Pericardium fibroblast (primary cell): ENCODE measurements around the gene HSF2. TPM values are rescaled to one million over a fixed set of nuclear protein-coding genes. Genes with fewer than 3 reads are reported as not detected.

Experiments used
- total RNA-seq: library from RNA; depleted of rRNA; stranded (reverse); fragments of >200 nt; gene quantifications from 2 replicates; pipeline ENCODE4 v1.2.3, GENCODE V29; 2015

The HSF2 gene, protein sequence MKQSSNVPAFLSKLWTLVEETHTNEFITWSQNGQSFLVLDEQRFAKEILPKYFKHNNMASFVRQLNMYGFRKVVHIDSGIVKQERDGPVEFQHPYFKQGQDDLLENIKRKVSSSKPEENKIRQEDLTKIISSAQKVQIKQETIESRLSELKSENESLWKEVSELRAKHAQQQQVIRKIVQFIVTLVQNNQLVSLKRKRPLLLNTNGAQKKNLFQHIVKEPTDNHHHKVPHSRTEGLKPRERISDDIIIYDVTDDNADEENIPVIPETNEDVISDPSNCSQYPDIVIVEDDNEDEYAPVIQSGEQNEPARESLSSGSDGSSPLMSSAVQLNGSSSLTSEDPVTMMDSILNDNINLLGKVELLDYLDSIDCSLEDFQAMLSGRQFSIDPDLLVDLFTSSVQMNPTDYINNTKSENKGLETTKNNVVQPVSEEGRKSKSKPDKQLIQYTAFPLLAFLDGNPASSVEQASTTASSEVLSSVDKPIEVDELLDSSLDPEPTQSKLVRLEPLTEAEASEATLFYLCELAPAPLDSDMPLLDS
- 5.5 and 9.7 TPM in 2 replicates for total RNA-seq

DNA sequence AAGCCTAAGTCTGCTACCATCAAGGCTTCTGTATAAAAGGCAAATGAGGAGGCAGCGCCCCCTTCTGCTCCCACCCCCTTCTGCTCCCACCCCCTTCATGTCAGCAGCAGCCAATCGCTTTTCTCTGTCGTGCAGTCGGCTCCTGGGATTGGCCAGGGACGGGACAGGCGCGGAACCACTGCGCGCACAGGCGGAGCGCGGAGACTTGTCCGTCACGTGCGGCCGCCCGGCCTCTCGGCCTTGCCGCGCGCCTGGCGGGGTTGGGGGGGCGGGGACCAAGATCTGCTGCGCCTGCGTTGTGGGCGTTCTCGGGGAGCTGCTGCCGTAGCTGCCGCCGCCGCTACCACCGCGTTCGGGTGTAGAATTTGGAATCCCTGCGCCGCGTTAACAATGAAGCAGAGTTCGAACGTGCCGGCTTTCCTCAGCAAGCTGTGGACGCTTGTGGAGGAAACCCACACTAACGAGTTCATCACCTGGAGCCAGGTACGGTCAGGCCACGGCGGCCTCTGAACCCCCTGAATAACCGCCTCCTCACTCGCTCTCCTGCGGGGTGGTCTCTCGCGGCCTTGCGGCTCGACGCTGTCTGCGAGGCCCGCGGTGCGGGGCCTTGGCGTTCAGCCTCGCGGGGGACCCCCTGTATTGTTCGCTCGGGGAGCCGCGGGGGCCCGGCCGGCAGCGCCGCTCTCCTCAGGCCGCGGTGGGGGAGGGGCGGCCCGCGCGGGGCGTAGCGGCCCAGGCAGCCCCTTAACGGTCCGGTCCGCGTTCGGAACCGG lies at the start of gene HSF2:
HSF2 (plus strand) TSS at position 305 of the 773 bp plus-strand sequence; CDS start at position 391, 86 bp downstream.

GRCh38 chr6:122471107-122472021 lies 71.9 kb downstream of the HSF2 start, which contains the start of gene SERINC1:
Gene SERINC1, minus strand, starts transcription at chr6:122471807. Its CDS starts 70 bp downstream, at chr6:122471737.

Other genes with a start within 250 kb of the HSF2 start
- 138 and 149 TPM in 2 replicates for gene SERINC1, start 72.2 kb downstream of the HSF2 start, total RNA-seq
- 0.26 and 2.6 TPM in 2 replicates for gene PKIB, start 210.8 kb downstream of the HSF2 start, total RNA-seq